ENCODE measurements around the gene RARRES1.

RARRES1 gene

DNA sequence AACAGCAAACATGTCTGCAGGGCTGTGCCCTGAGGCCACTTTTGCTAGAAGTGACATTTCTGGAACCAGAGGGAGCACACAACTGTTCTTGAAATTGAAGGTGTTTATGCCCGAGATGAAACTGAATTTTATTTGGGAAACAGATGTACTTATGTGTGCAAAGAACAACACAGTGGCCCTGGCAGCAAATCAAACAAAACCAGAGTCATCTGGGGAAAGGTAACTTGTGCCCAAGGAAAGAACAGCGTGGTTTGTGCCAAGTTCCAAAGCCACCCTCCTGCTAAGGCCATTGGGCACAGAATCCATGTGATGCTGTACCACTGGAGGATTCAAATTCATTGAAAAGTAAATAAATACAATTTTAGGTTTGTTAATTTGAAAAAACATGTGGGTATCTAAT lies 31.2 kb upstream of the RARRES1 start:
- no peak for DNase-seq

DNA sequence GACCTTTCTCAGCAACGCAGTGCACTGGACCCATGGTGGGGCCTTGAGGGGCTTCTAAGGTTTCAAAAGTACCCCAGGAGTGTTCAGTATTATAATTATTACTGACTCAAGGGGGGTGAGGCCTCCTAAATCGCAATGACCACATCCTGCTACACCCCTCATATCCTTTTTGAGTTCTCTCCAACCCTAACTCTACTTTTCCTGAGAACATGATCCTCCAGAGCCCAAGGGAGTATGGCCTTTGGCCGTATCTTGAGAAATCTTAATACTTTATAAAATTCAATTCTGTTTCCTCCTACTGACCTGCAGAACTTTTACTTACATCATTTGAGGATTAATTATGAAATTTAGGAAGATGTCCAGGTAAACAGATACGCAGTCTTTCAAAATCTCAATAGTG lies 30.4 kb upstream of the RARRES1 start:
- no peak for DNase-seq

DNA sequence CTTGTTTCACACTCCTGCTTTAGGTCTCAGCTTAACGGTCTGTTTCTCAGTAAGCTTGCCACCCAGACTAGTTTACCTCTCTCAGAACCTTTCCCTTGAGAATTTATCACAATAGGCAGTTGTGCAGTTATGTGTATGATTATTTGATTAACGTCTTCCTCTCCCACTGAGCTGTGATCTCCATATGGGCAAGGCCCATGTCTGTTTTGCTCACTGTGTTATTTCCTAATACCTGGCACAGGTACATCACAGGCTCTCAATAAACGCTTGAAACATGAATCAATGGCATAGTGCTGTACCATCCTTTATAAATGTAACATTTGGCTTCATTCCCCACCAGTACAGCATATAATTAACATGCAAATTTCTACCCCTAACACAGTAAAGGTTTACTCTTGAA lies 29.1 kb upstream of the RARRES1 start:
- no peak for DNase-seq

DNA sequence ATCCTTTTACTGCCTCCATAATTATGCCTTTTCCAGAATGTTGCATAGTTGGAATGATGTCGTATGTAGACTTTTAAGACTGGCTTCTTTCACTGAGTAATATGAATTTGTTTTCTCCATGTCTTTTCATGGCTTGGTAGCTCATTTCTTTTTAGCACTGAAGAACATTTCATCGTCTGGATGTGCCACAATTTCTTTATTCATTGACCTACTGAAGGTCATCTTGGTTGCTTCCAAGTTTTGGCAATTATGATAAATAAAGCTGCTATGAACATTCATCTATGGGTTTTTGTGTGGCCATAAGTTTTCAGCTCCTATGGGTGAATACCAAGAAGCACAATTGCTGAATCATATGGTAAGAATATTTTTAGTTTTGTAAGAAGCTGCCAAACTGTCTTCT lies 23.2 kb upstream of the RARRES1 start:
- no peak for DNase-seq

DNA sequence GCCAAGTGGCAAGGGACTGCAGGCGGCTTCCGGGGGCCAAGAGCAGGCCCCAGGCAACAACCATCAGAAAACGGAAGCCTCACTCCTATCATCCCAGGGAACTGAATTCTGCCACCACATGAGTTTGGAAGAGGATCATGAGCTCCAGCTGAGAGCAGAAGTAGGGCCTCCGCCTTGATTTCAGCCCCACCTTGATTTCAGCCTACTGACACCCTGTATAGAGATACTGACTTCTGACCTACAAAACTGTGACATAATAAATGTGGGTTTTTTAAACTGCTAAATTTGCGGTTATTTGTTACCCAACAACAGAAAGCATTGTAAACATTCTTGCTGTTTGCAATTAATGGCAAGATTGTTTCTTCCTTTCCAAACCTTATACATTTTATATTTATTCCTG lies 21.6 kb upstream of the RARRES1 start:
- DNase-seq, result no peak

DNA sequence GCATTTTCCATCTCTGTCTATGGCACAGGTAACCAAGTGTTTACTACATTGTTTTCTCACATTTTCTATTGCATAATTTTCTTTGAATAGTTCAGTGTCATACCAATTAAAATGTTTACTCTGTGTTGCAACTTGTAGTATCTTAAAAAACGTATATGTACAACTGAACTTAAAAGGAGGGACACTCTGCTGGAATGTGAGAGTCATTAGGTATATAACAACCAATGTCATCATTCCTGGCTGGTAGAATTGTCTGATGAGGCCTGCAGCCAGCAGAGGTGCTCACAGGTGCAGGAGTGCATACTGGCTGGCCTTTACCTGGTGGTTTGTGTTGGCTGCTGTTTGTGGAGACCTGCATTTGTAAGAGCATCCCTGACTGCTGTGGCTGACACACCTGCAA lies 19.1 kb upstream of the RARRES1 start:
- DNase-seq, result no peak

DNA sequence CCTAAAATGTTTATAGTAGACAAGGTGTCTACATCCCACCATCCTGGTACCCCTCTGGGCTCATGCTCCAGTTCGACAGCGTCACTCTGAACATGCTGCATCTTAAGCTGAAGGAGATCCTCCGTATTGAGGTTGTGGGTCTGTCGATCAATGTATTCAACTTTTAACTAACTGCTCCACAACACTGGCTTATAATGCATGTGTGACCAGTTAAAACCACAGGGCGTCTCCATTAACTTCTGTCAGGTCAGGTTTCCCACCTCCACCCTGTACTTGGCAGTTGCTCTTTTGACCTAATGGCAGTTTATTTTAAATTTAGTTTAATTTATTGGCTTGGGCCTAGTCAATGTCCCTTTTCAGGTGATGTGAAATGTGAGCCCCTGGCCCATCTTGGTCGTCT lies 17.8 kb upstream of the RARRES1 start:
- no peak for DNase-seq

DNA sequence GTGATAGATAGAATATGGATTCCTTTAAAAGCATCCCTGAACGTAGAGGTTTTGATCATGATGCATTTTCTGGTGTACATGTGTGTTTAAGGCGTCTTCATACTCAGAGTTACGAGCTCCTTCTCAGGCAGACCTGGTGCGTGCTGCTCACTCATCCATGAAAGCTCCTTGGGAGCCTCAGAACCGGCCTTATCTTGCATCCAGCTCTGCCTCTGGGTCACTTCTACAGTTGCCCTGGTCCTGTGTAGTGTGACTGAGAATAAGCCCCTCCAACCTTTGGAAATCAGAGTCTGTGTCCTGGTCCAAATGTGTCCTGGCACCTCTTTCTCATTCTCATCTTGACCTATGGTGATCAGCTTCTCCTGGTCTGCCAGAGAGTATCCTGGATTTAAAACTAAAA lies 17.3 kb upstream of the RARRES1 start:
- no peak for DNase-seq

DNA sequence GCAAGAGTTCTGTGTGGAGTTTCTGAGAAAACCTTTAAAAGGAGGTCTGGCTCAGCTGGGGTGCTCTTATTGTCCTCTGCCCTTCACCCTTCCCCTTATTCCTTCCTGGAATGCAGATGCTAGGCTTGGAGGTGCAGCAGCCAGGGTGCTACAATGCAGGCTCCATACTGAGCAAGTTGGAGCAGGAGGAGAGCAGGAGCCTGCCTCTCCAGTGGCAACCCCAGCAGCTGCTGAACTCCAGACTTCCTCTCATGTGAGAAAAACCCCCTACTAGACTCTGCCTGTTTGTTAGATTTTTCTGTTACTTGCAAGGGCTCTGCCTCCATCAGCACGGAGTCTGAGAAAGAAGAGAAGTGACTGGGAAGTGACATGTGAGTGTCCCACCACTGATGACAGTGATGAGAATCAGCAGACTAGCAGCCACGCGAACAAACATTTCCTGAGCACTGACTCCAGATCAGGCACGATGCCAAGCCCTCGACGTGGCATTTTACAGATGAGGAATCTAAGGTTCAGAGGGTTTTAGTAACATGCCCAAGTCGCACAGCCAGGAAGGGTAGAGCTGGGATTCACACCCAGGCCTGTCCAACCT lies 16.1 kb upstream of the RARRES1 start:
- DNase-seq, result no peak

DNA sequence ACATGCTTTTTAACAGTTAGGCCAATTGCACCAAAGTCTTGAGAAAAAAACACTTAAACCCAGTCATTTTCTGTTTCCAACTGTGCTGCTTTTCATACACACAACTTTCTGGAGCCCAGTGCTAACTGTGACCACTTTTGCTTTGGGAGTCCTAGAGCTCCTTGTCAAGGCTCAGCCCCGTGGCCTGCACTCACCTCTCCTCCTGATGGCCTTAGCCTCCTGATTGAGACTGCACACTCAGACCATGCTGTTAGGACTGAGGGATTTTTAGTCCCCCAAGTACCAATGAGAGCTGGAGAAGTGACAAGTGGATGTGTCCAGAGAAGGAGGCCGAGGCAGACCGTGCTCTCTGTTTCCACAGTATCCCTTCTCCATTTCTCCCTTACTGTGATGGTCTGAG lies 15.2 kb upstream of the RARRES1 start:
- DNase-seq, result no peak

DNA sequence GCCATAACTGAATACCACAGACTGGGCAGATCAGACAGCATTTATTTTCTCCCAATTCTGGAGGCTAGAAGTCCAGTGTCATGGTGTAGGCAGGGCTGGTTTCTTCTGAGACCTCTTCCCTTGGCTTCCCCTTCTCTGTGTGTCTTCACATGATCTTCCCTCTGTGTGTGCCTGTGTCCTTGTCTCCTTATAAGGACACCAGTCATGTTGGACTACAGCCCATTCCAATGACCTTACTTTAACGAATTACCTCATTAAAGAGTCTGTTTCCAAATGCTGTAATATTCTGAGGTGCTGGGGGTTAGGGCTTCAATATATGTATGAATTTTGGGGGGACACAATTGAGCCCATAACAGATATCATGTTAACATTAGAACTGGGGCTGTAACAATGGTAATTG lies 13.3 kb upstream of the RARRES1 start:
- DNase-seq, result no peak

DNA sequence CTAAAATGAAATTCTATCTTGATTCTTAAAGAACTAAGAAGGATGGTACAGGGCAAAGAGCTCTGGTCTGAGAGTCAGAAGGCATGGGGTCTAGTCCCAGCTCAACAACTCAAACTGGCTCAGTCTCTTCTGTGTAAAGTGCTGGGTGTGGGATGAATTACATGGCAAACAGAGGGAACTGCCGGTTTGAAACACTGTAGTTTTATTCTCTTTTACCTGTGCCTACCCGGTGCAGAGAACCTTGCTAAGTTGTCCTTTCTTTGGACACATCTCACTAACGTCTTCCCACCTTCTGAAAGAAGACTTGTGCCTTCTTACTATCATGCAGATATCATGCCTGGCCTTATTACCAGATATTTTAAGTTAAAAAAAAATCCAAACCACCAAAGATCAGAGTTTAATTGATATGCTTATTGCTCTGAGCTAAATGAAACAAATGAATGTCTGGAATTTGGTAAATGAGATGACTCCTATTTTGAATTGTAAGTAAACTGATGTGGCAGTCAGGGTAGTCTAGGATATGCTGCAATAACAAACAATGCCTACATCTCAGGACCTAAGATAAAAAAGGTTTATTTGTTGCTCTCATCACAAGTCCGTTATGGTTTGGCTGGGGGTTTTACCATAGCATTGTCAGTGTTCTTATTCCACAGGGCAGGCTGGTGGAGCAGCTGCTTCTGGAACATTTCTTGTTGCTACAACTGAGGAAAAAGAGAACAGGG lies 12.5 kb upstream of the RARRES1 start:
- DNase-seq, result no peak

DNA sequence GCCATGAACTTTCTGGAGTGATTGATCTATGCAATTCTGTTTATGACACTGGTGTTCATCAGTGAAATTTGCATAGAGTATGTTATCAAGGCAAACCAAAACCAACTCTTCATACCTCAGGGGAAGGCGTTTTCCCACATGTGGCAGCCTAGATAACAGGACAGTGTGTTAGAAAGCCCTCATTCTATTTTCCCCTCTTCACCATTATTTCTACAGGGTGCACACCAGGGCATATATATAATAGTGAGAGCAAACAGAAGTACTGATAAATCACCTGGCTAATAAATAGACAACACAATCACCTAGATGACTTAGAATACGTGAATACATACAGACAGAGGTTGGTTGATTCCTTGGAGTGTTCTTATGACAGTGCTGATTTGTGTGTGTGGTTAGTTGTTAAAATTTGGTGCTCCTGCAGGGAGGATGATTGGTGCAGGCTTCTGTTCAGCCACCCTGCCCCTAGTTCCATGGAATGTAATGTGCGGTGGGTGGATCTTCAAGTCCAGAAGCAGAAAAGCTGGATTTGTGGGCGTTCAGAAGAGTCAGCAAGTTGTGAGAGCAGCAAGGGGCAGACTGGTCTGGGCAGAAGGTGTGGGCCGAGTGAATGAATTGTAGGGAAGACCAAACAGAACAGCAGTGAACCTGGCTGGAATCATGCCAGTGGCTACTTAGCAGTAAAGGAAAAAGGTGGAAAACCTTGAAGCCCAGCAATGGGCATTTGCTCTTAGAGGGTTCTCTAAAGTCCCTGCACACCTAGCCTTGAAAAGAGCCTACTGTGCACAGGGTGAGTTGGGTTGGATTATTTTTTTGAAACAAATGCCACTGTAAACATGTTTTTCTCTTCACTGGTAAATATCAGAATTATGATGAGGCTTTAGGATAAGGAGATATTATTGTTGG lies 11.7 kb upstream of the RARRES1 start:
- DNase-seq, result no peak

DNA sequence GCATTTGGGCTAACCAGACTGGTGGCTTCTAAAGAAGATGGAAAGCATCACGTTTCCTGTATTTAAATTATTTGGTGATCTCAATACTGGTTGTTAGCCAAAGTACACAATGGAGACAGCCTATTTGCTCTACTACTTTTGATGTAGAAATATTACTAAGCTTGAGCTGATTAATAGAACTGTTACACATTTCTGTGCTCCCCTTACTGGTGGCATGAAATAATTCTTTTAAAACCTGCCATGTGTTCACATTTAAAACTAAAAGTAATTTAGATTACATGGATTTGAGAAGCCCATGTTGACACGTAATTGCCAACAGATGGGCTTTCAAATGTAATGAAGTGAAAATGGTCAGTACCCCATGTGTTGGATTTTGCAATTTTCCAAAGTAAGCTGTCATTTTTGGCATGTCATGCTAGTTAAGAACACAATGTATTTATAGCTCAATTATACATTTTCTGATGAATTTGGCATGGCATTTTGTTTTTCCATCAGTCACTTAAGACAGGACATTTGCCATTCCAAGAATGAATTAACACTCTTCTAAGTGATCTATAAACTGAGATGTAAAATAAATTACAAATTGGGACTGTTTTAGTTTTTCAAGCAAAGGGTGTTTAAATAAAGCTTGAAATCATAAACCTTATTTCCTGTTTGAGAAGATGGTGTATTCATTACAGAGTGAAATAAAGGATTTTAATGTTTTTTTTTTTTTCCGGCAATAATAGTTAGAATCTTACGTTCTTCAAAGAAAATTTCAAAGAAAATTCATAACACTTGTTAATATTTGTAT lies 10.8 kb upstream of the RARRES1 start:
- DNase-seq, result no peak

DNA sequence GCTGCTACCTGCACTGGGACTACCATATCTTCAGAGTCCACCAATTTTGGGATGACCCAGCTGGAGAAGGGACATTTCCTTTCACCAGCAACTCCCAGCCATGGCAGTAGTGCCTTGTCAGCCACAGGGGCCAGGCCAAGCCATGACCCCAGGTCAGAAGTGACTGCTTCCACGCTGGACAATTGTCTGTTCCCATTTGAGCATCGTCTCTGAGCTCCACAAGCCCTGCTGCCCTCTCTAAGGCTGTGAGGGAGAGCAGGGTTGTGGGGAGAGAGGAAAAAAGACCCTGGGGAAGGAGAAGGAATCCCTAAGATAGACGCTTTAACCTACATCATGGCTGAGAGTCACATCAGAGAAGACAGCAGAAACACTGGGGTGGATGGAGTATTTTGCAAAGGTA lies 7.4 kb upstream of the RARRES1 start:
- DNase-seq, result no peak

DNA sequence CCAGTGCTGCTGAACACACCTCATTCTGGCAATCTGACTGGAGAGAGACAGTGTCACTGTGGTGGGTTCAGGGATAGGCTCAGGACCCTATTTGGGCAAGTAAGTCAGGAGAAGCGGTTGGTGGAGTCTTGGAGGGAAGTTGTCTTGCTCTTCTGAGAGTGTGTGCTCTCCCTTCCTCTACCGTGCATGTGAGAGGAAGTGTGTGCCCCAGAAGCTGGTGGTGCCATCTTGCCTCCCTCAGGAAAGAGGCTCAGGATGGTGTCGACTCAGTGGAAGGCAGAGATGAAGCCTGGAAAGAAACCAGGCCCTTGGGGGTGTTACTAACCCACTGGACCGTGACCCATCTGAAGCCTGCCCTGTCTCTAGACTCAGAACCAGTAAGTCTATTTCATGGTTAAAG lies 6.8 kb upstream of the RARRES1 start:
- DNase-seq, result no peak

DNA sequence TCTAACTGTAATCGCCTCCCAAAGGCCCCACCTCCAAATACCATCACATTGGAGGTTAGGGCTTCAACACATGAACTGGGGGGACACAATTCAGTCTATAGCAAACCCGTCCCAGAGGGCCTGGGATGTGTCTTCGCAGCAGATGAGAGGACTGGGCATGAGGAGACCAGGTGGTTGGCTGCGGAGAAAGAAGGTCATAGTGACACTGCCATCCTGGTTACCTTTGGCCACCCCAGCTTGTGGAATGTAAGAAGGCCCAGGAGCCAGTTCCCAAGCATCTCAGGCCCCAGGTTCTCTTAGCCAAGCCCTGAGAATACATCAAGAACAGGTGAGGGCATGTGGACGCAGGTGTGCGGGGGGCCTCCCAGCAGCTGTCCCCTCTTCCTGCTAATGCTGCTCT lies 6.4 kb upstream of the RARRES1 start:
- DNase-seq, result no peak

DNA sequence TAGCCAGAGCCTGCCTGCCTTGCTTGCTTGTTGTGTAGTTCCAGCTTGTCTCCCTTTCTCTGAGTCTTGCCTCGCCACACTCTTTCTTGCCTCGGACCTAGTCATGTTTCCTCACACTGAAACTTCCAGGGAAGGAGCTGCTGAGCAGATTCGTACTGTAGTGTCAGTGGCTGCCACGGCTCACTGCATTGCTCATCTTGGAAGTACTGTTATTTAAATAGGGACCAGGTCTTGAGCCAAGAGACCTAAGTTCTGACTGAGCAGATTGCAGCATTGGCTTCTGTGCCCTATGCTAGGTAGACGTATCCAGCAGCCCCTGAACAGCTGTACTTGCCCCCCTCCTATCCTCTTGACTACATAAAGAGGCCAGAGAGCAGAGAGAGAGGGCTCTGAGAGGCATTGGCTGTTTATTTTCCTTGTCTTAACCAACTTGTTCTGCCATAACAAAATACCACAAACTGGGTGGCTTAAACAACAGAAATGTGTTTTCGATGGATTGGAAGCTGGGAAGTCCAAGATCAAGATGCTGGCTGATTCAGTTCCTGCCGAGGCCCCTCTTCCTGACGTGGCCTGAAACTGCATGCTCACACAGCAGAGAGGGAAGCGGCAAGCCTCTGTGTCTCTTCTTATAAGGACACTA lies 5.8 kb upstream of the RARRES1 start:
- DNase-seq, result no peak

DNA sequence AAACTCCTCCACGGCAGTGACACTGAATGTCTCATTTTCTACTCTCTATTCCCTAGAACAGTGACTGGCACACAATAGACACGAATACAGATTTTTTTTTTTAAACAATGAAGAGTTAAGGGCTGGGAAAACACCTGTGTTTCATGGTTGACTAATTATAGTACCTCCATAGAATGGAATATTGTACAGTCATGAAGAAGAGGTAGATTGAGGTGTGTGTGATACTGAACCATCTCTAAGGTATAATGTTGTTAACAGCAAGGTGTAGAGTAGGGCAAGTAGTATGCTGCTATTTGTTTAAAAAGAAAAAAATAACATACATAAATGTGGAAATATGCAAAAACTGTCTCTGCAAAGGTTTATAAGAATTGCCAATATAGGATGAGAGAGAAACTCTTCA lies 5.2 kb upstream of the RARRES1 start:
- DNase-seq, result no peak

DNA sequence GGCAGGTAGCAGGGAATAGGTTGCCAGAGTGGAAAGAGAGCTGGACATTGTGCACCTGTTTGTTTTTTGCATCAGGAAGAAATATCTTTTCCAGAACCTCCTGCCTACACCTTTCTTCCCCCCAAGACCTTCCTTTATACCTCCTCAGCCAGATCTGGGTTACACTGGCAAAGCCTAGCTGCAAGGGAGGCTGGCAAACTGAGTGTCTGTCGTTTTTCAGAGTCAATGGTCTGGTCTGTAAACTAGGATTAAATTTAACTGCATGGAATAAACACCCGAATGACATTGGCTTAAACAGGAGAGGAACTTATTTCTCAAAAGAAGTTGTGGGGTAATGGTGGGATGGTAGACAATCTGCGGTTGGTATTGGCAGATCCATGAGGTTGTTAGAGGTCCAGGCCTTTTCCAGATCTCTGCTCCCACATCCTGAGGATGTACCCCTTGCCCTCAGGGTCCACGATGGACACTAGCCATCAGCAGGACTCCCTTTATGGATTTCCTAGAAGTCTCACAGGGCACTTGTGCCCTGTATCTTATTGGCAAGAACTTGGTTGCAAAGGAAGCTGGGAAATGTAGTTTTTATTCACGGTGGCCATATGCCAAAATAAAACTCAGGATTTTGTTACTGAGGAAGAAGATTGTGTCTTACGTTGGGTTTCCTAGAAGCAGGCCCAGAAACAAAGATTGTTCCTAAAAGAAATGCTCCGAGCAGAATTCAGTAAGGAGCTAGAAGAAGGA lies 3.2 kb upstream of the RARRES1 start:
- no peak for DNase-seq

DNA sequence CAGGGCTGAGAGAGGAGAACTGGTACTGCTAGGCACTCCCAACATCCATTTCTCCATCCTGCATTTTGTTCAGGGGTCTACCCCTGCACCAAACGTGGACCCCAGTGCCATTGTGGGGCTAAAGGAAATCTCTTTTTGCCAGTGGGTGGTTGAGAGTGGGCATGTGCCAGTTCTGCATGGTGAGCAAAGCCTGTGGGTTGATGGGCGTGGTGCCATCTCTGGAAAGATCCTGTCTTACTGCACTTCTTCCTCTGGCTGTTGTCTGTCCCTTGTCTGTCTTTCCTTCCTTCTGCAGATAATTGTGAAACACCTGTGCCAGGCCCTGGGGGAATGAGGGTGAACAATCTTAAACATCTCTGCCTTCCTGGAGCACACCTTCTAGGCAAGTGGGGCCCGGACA lies 1.4 kb upstream of the RARRES1 start:
- DNase-seq, result no peak

DNA sequence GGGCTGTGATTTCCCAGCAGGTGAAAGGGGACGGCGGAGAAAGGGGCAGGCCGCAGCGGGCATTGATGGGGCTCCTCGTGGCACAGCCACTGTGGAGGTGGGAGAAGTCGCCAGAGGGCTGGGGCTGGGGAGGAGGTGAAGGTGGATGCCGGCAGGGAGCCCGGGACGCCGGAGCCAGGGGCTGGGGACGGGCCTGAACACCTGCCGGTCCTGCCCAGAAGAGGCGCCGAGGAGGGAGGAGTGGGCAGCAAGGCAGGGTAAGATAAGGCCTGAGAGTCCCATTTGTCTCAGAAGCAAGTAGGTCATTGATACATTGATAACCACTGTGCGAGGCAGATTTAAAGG lies 571 bp upstream of the RARRES1 start:
- DNase-seq, result no peak
